Lower lobe of right lung (tissue), 2 donors: ENCODE data around the gene EVC2. TPM values are rescaled to one million over a fixed set of nuclear protein-coding genes. Genes with fewer than 3 reads are reported as not detected.

Experiments used
- ATAC-seq, 2 donors: fragments of 200-7000 bp; cut with Tn5 transposase; one replicate each; pipeline ENCODE4 v1.9.1; 2020 to 2022; ENCODE audit warnings: mild to moderate bottlenecking in 2 of 2, moderate library complexity in 2 of 2
- DNase-seq: peaks from one replicate; pipeline ENCODE4 v3.0.0-alpha.2; 2020
- H3K27ac ChIP-seq: fragments of 200-600 bp; one replicate; pipeline ENCODE4 v1.8.0; 2022
- H3K27me3 ChIP-seq: fragments of 200-600 bp; one replicate; pipeline ENCODE4 v1.8.0; 2022; ENCODE audit warnings: low read depth
- H3K36me3 ChIP-seq: fragments of 200-600 bp; one replicate; pipeline ENCODE4 v1.8.0; 2022; ENCODE audit warnings: mild to moderate bottlenecking
- H3K4me1 ChIP-seq: fragments of 200-600 bp; one replicate; pipeline ENCODE4 v1.8.0; 2022
- H3K4me3 ChIP-seq: fragments of 200-600 bp; one replicate; pipeline ENCODE4 v1.8.0; 2022; ENCODE audit warnings: mild to moderate bottlenecking
- H3K9me3 ChIP-seq: fragments of 200-600 bp; one replicate; pipeline ENCODE4 v1.8.0; 2022
- CTCF ChIP-seq: fragments of 200-600 bp; IDR thresholded peaks from one replicate; pipeline ENCODE4 v1.8.0; 2022; ENCODE audit warnings: antibody characterized with exemption, mild to moderate bottlenecking
- intact Hi-C: fragments of 100-400 bp; cut with DNase I; formaldehyde crosslinking; loops from one replicate; pipeline ENCODE4 v1.11.0; 2022
- total RNA-seq: library from RNA; stranded (reverse); fragmentation: NEBNext Ultra II Directional; extraction: Animal tissue kit (Norgen Biotek cat#: 25700); gene quantifications from one replicate; pipeline ENCODE4 v1.2.1, GENCODE V29; 2021
- donor health status: DM: no; HTN: yes; CAD: no; lungs with severe emphysema.

EVC2 gene
- total RNA-seq, 1 donor from 2014 or later = 4.9 TPM

- ATAC-seq = no peak
- Histone ChIP-seq H3K9me3 (no peaks in the 10 kb centered on the region), H3K36me3 (peaks cover 24% of the 10 kb centered on the region), H3K27me3 (no peaks in the 10 kb centered on the region), H3K27ac (no peak overlapping the region), H3K4me1 (no peaks in the 10 kb centered on the region), H3K4me3 (no peak overlapping the region)
- intact Hi-C loops = no loop called here
- no peak for DNase-seq
- no peak for TF ChIP-seq CTCF
These were observed 34.0 kb upstream of the EVC2 start for GRCh38 chr4:5742388-5742787.

GRCh38 chr4:5738061-5738460, 29.7 kb upstream of the EVC2 start:
- Histone ChIP-seq H3K4me3 (no peak overlapping the region), H3K4me1 (no peaks in the 10 kb centered on the region), H3K9me3 (no peaks in the 10 kb centered on the region), H3K27me3 (no peaks in the 10 kb centered on the region), H3K27ac (no peak overlapping the region), H3K36me3 (peaks cover 33% of the 10 kb centered on the region)
- DNase-seq = no peak
- ATAC-seq = no peak
- intact Hi-C loops = no loop called here
- TF ChIP-seq CTCF = no peak

DNA sequence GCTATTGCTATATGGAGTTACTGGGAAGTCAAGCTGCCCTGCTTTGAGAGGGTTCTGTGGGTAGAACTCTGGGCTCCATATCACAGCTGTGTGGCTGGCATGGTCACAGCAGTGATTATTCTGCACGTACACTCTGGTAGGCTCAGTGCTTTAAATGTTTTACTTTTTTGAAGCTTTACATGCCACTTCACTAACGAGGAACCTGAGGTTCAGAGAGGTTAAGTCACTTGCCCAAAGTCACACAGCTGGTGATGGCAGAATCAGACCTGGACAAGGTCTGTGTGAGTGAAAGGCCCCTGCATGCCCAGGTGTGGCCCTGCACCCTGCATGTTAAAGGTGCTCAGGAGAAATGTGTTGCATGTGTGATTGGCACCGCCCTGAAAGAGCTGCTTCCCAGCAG, 27.1 kb upstream of the EVC2 start:
- H3K36me3 ChIP-seq = peaks cover 42% of the 10 kb centered on the region
- no peak overlapping the region for H3K27ac ChIP-seq
- no peaks in the 10 kb centered on the region for H3K27me3 ChIP-seq
- no peak for TF ChIP-seq CTCF
- no peaks in the 10 kb centered on the region for H3K4me1 ChIP-seq
- no peaks in the 10 kb centered on the region for H3K9me3 ChIP-seq
- ATAC-seq (no peak), DNase-seq (no peak)
- H3K4me3 ChIP-seq = no peak overlapping the region
- intact Hi-C loops = no loop called here

- Histone ChIP-seq H3K27ac (no peak overlapping the region), H3K4me3 (no peak overlapping the region), H3K4me1 (no peaks in the 10 kb centered on the region), H3K36me3 (peaks cover 48% of the 10 kb centered on the region), H3K9me3 (no peaks in the 10 kb centered on the region), H3K27me3 (no peaks in the 10 kb centered on the region)
- DNase-seq (no peak), ATAC-seq (no peak)
- TF ChIP-seq CTCF = no peak
- intact Hi-C loops = no loop called here
These were observed 26.5 kb upstream of the EVC2 start for GRCh38 chr4:5734853-5735252.

- no peak overlapping the region for H3K4me3 ChIP-seq
- no peak for TF ChIP-seq CTCF
- H3K36me3 ChIP-seq = peaks cover 51% of the 10 kb centered on the region
- intact Hi-C loops = no loop called here
- ATAC-seq = no peak
- H3K9me3 ChIP-seq = no peaks in the 10 kb centered on the region
- no peak for DNase-seq
- no peaks in the 10 kb centered on the region for H3K27me3 ChIP-seq
- H3K4me1 ChIP-seq = no peaks in the 10 kb centered on the region
- H3K27ac ChIP-seq = no peak overlapping the region
These were observed 23.8 kb upstream of the EVC2 start for GRCh38 chr4:5732158-5732557.
